HCEC 1CT (cell line): ENCODE measurements around the gene FCN3.

Experiments
- DNase-seq: peaks from one replicate; pipeline ENCODE4 v3.0.0-alpha.2; 2017

FCN3 gene

GRCh38 chr1:27356619-27357280 lies 17.9 kb downstream of the FCN3 start:
- DNase-seq = no peak

DNA sequence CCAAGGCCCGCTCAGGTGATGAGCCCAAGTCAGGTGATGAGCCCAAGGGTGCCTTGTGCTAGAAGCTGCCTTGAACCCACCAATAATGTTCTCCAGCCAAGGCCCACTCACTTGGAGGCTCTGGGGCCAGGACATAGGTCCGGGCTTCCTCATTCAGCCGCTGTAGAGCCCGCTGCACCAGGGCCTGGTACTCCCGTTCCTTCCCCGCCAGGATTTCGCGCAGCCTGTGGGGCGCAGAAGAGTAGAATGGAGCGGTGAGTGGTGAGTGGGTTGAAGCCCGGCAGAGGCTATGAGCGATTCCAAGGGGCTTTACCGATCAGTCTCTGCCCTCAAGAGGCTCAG lies 18.4 kb downstream of the FCN3 start:
- no peak for DNase-seq

- no peak for DNase-seq
These were observed 18.9 kb downstream of the FCN3 start for GRCh38 chr1:27355683-27356082.

GRCh38 chr1:27353629-27354028 lies 21.0 kb downstream of the FCN3 start:
- no peak for DNase-seq

GRCh38 chr1:27353166-27353565 lies 21.5 kb downstream of the FCN3 start:
- no peak for DNase-seq

DNA sequence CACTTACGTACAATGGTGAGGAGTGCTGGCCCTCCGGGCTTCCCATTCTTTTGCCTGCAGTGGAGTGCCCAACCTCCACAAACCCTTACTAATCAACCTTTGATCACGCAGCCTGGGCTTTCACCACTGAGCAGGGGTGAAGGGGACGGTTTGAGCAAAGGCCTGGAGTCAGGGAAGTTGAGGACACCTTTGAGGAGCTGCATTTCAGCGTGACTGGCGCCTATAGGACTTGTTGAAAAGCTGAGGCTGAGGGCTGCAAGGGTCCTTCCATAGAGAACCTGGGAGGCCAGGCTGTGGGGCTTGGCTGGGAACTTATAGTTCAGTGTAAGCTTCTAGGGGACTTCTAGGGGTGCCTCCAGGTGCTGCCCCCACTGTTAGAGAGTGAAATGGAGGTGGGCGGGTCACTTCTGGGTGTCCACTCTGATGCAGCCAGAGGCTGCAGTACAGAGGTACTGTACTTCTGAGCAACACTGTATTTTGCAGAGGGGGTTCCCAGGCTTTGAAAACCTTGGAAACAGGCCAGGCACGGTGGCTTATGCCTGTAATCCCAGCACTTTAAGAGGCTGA lies 23.0 kb downstream of the FCN3 start:
- DNase-seq = no peak

DNA sequence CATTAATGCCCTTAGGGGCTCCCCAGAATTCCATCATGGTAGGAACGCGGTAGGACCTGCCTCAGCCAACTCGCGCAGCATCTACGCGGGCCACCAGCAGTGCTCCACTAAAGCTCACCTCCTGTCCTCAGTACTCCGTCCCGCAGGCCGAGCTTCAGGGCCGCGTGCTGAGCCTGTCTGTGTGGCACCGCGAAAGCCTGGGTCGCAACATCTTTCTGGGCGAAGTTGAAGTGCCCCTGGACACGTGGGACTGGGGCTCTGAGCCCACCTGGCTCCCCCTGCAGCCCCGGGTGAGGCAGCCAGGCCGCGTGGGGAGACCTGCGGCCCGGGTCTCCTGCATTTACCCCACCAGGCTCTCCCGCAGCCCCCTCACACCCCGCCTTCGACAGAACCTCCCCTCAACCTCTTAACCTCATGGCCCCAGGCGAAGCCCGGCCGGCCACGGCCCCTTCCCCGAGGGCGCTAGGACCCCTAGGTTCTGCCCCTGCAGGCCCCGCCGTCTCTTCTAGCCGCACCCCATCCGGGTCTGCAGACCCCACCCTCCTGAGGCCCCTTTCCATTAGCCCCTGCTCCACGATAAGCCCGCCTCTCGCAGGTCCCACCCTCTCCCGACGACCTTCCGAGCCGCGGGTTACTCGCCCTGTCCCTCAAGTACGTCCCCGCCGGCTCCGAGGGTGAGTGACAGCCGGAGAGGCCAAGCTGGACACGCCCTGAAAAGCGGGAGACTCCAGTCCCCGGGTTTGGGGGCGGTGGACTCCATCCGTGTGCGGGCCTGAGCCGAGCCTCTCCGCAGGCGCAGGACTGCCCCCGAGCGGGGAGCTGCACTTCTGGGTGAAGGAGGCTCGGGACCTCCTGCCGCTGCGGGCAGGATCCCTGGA lies 23.7 kb downstream of the FCN3 start:
- DNase-seq = no peak

GRCh38 chr1:27349784-27350662 lies 24.6 kb downstream of the FCN3 start:
- DNase-seq = no peak

GRCh38 chr1:27348861-27349783 lies 25.5 kb downstream of the FCN3 start:
- DNase-seq = no peak

GRCh38 chr1:27346991-27347624 lies 27.5 kb downstream of the FCN3 start:
- no peak for DNase-seq

- no peak for DNase-seq
These were observed 28.3 kb downstream of the FCN3 start for GRCh38 chr1:27346357-27346756.

DNA sequence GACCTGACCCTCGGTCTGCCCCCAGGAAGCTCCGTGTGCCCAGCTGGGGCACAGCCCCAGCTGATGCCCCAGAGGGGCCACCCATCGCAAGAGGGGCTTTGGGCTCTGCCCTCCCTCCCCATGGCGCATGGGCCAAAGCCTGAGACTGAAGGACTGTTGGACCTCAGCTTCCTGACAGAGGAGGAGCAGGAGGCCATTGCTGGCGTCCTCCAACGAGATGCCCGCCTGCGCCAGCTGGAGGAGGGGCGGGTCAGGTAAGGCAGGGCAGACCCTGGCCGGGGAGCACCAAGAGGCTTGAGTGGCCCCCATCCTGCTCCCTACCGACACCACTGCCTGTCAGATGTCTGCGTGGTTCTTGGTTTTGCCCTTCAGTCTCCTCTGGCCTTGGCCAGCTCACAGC lies 29.4 kb downstream of the FCN3 start:
- no peak for DNase-seq

DNA sequence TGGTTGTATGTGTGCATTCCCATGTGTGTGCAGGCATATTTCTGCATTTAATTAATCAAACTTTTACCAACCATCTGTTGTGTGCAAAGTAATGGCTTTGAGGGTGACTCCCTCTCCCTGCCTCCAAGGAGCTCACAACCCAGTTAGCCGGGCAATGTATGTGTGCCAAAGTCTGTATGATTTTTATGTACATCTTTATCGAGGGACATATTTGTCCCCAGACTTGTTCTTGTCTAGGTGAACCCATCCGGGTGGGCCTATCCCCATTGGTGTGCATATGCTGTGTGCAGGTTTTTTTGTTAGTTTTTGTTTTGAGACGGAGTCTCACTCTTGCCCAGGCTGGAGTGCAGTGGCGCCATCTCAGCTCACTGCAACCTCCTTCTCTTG lies 31.0 kb downstream of the FCN3 start:
- no peak for DNase-seq

- no peak for DNase-seq
These were observed 31.6 kb downstream of the FCN3 start for GRCh38 chr1:27342778-27343638.

DNA sequence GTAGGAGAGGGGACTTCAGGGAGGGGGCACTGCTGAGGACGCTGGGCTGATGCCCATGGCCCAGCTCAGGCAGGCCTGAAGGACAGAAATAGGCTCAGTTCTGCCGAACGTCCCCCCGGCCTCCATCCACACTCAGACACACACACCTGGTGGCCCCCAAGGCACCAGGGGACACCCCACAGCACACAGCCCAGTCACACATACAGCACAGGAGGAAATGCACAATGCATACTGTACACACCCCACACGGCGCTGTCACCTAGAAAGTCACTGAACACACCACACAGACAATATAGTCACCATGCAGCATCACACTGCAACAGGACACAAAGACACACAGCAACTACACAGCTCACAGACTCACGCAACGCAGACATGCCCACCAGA lies 32.2 kb downstream of the FCN3 start:
- DNase-seq = no peak

DNA sequence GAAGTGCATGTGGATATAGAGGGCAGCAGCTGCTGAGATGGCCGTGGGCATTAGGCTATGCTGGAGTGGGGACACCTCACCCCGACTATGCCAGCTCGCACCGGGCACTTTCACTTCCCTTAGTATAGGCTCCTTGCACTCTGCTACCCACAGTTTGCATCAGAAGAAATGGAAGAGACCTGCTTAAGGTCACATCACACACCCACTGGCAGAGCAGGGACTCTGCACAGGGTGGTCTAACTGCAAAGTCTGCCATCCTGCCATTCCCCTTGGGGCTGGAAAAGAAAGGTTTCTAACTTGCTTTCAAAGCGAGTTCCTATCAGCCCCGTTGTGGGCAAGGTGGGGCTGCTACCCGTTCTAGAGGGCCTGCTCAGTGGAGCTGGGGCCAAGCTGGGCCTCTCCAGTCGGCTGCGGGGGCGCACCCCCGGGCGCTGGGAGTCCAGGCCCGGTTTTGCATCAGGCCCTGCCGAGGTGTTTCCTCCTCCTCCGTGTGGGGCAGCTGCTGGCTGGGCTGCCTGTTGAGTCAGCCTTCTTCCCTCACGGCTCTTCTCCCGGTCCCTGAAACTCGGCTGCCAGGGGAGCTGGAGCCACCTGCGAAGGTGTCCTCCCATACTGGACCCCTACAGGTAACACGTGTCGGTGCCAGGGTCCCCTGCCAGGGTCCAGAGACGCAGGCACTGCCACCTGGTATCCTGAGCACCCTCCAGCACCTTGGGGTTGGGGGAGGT lies 32.9 kb downstream of the FCN3 start, which contains the start of gene SYTL1:
SYTL1 (plus strand) TSS at position 498 of the 728 bp plus-strand sequence. CDS start 3,313 bp downstream, outside the sequence.
- DNase-seq = peak; percentile 32

GRCh38 chr1:27339213-27339612 lies 35.4 kb downstream of the FCN3 start:
- no peak for DNase-seq

DNA sequence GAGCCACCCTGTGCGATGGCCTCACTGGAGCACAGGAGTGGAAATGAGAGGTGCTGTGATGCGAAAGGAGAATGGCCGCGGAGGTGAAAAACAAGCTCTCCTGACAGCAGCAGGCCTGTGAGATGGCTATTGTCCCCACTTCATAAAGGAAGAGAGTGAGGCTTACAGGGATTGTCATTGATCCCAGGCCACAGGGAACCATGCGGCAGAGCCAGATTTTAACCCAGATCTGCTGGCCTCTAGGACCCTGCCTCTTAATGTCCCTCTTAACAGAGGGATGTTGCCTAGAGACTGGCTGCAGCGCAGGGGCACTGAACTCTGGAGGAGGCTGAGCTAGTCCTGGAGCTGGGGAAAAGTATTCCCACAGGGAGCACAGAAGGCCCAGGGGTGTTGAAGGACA lies 35.9 kb downstream of the FCN3 start:
- no peak for DNase-seq

DNA sequence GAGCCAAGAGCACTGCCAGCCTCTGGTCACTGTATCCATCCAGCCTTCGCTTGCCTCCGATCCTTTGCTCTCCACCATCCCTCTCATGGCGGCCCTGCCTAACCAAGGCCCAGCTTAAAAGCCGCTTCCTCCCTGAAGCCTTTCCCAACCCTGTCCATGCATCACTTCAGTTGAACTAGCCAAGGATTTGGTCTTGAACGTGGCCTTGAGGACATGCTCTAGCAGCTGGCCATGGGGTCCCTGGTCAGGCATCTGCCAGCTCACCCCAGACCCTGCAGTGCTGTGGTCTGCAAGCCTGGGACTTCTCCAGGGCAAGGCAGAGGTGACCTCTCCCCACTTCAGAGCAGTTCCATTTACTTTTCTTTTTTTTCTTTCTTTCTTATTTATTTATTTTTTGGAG lies 37.9 kb downstream of the FCN3 start:
- no peak for DNase-seq
